Endothelial cell of umbilical vein (primary cell): ENCODE data around the gene SPARC. TPM values are rescaled to one million over a fixed set of nuclear protein-coding genes. Genes with fewer than 3 reads are reported as not detected.

Experiments
- BruUV-seq: library from RNA; stranded (reverse); fragments of 400-500 nt; replicated peaks from 2 replicates; lab custom pipeline; 2021; lab: Mats Ljungman, UMichigan
- CTCF ChIA-PET: fragments of 300-600, 350-600 bp; sonication (Branson Sonifier 250); formaldehyde crosslinking; loops from one replicate; lab custom pipeline; 2021; ENCODE audit warnings: antibody characterized with exemption, inconsistent platforms; lab: Charles Lee
- POLR2A ChIA-PET: fragments of 300-600, 350-600 bp; sonication (Branson Sonifier 250); formaldehyde crosslinking; loops from one replicate; lab custom pipeline; 2021; ENCODE audit warnings: antibody characterized with exemption, inconsistent platforms; lab: Charles Lee
- DNase-seq: peaks from one replicate; pipeline ENCODE4 v3.0.0-alpha.2; 2011; ENCODE audit warnings: low read depth, low spot score
- FAIRE-seq: peaks from 2 replicates; lab custom pipeline; 2011; peaks lifted over from hg19 to GRCh38; lab: Jason Lieb, UNC
- H2AFZ ChIP-seq: 2 replicates; pipeline ENCODE4 v1.6.0; 2012; ENCODE audit warnings: low read depth, low read length, control low read depth, inconsistent platforms
- H3K27ac ChIP-seq: 2 replicates; pipeline ENCODE4 v1.5.1; 2011; ENCODE audit warnings: low read depth, mild to moderate bottlenecking, control low read depth, low read length, moderate library complexity; ENCODE audit not compliant: insufficient read depth
- H3K27me3 ChIP-seq, 2 experiments: 2 replicates each; pipeline versions ENCODE4 v1.6.0 to v1.6.1; 2011; ENCODE audit warnings: low read length in 2 of 2, mixed read lengths in 1 of 2; ENCODE audit not compliant: control insufficient read depth in 2 of 2, insufficient read depth in 2 of 2
- H3K36me3 ChIP-seq, 2 experiments: 2 replicates in 1 of 2; 3 replicates in 1 of 2; pipeline ENCODE4 v1.5.1; 2011; ENCODE audit warnings: low read length in 2 of 2, mild to moderate bottlenecking in 1 of 2, moderate library complexity in 1 of 2; ENCODE audit not compliant: control insufficient read depth in 2 of 2, insufficient read depth in 2 of 2; ENCODE audit errors: extremely low read depth in 1 of 2
- H3K4me1 ChIP-seq: 3 replicates; pipeline ENCODE4 v1.5.1; 2011; ENCODE audit warnings: mild to moderate bottlenecking, low read length; ENCODE audit not compliant: control insufficient read depth, insufficient read depth; ENCODE audit errors: extremely low read depth
- H3K4me2 ChIP-seq: 2 replicates; pipeline ENCODE4 v1.6.1; 2011; ENCODE audit warnings: low read length, control low read depth, mixed read lengths; ENCODE audit not compliant: insufficient read depth
- H3K4me3 ChIP-seq, 3 experiments: fragments of 200-600 bp in 1 of 3; sonication (generic), shearing (Covaris generic) in 1 of 3; replicated peaks in 1 of 3; 2 replicates each; pipeline ENCODE4 v1.5.1; 2011 to 2016; ENCODE audit warnings: control low read depth in 3 of 3, low read length in 3 of 3, mild to moderate bottlenecking in 2 of 3, inconsistent platforms in 1 of 3, low read depth in 1 of 3, moderate library complexity in 1 of 3; ENCODE audit not compliant: insufficient read depth in 1 of 3
- H3K79me2 ChIP-seq: 2 replicates; pipeline ENCODE4 v1.6.0; 2012; ENCODE audit warnings: low read length, inconsistent platforms; ENCODE audit not compliant: control insufficient read depth, insufficient read depth
- H3K9ac ChIP-seq: replicated peaks from 2 replicates; pipeline ENCODE3; 2011; ENCODE audit warnings: low read length, control low read depth; ENCODE audit not compliant: insufficient read depth; ENCODE audit errors: extremely low read depth
- H3K9me1 ChIP-seq: replicated peaks from 3 replicates; pipeline ENCODE4 v1.6.0; 2011; ENCODE audit warnings: mild to moderate bottlenecking, low read length; ENCODE audit not compliant: control insufficient read depth, insufficient read depth; ENCODE audit errors: extremely low read depth
- H3K9me3 ChIP-seq: replicated peaks from 2 replicates; pipeline ENCODE4 v1.5.1; 2012; ENCODE audit warnings: low read length, inconsistent platforms; ENCODE audit not compliant: control insufficient read depth, insufficient read depth
- H4K20me1 ChIP-seq: replicated peaks from 2 replicates; pipeline ENCODE3; 2011; ENCODE audit warnings: mild to moderate bottlenecking, low read length; ENCODE audit not compliant: control insufficient read depth, insufficient read depth; ENCODE audit errors: extremely low read depth
- CTCF ChIP-seq, 2 donors: IDR thresholded peaks; 1 replicate in 1 of 2; 2 replicates in 1 of 2; pipeline ENCODE4 v1.5.1; 2011; ENCODE audit warnings: low read length in 2 of 2, mild to moderate bottlenecking in 2 of 2, moderate library complexity in 2 of 2, control low read depth in 1 of 2, inconsistent platforms in 1 of 2, low read depth in 1 of 2; ENCODE audit not compliant: insufficient read depth in 1 of 2; ENCODE audit errors: extremely low read depth in 1 of 2
- EZH2 ChIP-seq: IDR thresholded peaks from 2 replicates; pipeline ENCODE4 v1.6.1; 2012; ENCODE audit warnings: borderline replicate concordance, low read depth, mild to moderate bottlenecking, moderate library complexity, low read length, inconsistent platforms; ENCODE audit not compliant: severe bottlenecking
- FOS ChIP-seq: IDR thresholded peaks from 2 replicates; pipeline ENCODE4 v1.6.1; 2011; ENCODE audit warnings: mild to moderate bottlenecking, low read length, moderate library complexity, borderline replicate concordance; ENCODE audit not compliant: insufficient read depth
- GATA2 ChIP-seq: IDR thresholded peaks from 2 replicates; pipeline ENCODE4 v1.7.0; 2011; ENCODE audit warnings: low read depth, mild to moderate bottlenecking, moderate library complexity, mixed read lengths, low read length; ENCODE audit not compliant: insufficient read length, insufficient read depth
- JUN ChIP-seq: IDR thresholded peaks from 2 replicates; pipeline ENCODE4 v1.6.1; 2011; ENCODE audit warnings: borderline replicate concordance, low read depth; ENCODE audit not compliant: insufficient read length, insufficient read depth
- MAX ChIP-seq: IDR thresholded peaks from 2 replicates; pipeline ENCODE4 v1.6.1; 2011; ENCODE audit not compliant: insufficient read depth, insufficient read length
- MYC ChIP-seq: IDR thresholded peaks from one replicate; pipeline ENCODE4 v1.6.1; 2011; ENCODE audit warnings: mild to moderate bottlenecking, low read depth, low read length
- POLR2A ChIP-seq: IDR thresholded peaks from 2 replicates; pipeline ENCODE4 v1.6.1; 2012; ENCODE audit warnings: low read depth, mild to moderate bottlenecking, control low read depth, low read length
- POLR2AphosphoS5 ChIP-seq: IDR thresholded peaks from 2 replicates; pipeline ENCODE4 v1.6.1; 2012; ENCODE audit warnings: low read depth, mild to moderate bottlenecking, control low read depth, low read length, moderate library complexity; ENCODE audit not compliant: insufficient read depth
- dilution Hi-C: fragments of 300-500 bp; cut with MboI; formaldehyde crosslinking; loops from one replicate; pipeline ENCODE4 v1.15.0; 2019; ENCODE audit warnings: low sequenced_read_pairs; ENCODE audit not compliant: extremely low pct_ligation_motif_present
- intact Hi-C: fragments of 100-400 bp; cut with micrococcal nuclease; formaldehyde crosslinking; loops from one replicate; pipeline ENCODE4 v1.10.0; 2022
- polyA plus RNA-seq, 4 experiments: library from polyadenylated mRNA; depleted of rRNA in 3 of 4; stranded (reverse) in 3 of 4; unstranded in 1 of 4; fragments of >200 nt; gene quantifications; 2 replicates each; pipeline versions ENCODE4 v1.2.1 to v1.2.3, GENCODE V29; 2011 to 2012; ENCODE audit warnings: missing spikeins in 1 of 4
- total RNA-seq: library from RNA; stranded (reverse); gene quantifications from 2 replicates; pipeline ENCODE4 v1.2.3, GENCODE V29; 2021

The SPARC gene
- total and polyA plus RNA-seq, 2 donors (not counting 3 experiments of a cell fraction or from before 2014, with no cell fraction given), result 2,962 to 3,114 TPM

GRCh38 chr5:151671950-151672349 is 14.8 kb downstream of the SPARC start:
- Histone ChIP-seq H3K27me3 (no peaks in the 10 kb centered on the region), H3K4me3 (peak overlapping the region in 1 of 3 experiments; percentile 9), H2AFZ (no peak overlapping the region), H3K4me1 (peaks cover 80% of the 10 kb centered on the region), H4K20me1 (no peaks in the 10 kb centered on the region), H3K9me3 (no peaks in the 10 kb centered on the region), H3K27ac (peak overlapping the region; percentile 97), H3K9ac (peak overlapping the region; percentile 71), H3K9me1 (no peaks in the 10 kb centered on the region), H3K79me2 (peaks cover 38% of the 10 kb centered on the region), H3K36me3 (peaks cover 53 to 58% of the 10 kb centered on the region in 2 experiments), H3K4me2 (peak overlapping the region; percentile 29)
- DNase-seq (peak; percentile 98), FAIRE-seq (peak; percentile 99)
- intact Hi-C loops (loop anchor here (1.0 kb wide), 4 partner anchors 9 to 47 kb away; partner anchors contain the start of gene SPARC), dilution Hi-C loops (no loop called here)
- ChIA-PET POLR2A (interaction anchor here (0.6 to 4.0 kb wide), 10 partner anchors 11 to 128 kb away, joined by 3 to 39 read pairs (median 11); partner anchors contain the start of genes ATOX1, G3BP1 and SPARC), CTCF (interaction anchor here (0.8 to 7.1 kb wide), 12 partner anchors 10 to 99 kb away, joined by 3 to 93 read pairs (median 14); partner anchors contain the start of gene SPARC)
- TF ChIP-seq GATA2, result no peak
- peak; percentile 90 for TF ChIP-seq FOS
- no peak for TF ChIP-seq CTCF (IDR thresholded peaks at IDR 0.05; ENCODE audit: extremely low read depth in 1 of 2, insufficient read depth in 1 of 2, low read depth in 1 of 2, low read length in 2 of 2)
- peak; percentile 95 for TF ChIP-seq POLR2AphosphoS5
- peak; percentile 29 for TF ChIP-seq MAX
- no peak for TF ChIP-seq EZH2
- peak; percentile 39 for TF ChIP-seq MYC
- peak; percentile 86 for TF ChIP-seq POLR2A
- peak; percentile 93 for TF ChIP-seq JUN
- BruUV-seq, result no TSS peak
